GM21723 (cell line): ENCODE data around the gene NEURL2.

Source experiments
- ATAC-seq: cut with Tn5 transposase; IDR thresholded peaks from one replicate; pipeline ENCODE4 v1.9.1; 2021; ENCODE audit warnings: mild to moderate bottlenecking, moderate library complexity; ENCODE audit not compliant: unreplicated experiment

NEURL2 gene

DNA sequence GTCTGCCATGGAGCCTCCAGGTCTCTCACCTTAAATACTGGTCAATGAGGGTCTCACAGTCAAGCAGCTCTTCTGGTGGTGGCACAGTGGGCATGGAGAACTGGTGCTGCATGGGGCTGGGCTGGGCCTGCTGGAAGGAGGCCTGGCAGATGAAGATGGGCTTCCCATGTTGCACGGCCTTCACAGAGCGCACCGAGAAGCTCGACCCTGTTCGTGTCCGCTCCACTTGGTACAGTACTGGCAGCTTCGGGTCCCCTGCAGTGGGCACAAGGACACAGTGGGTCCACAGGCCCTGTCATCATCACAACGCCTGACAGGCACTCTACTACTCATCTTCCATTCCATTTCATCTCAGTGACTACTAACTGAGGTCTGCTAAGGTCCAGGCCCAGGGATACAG is 42.6 kb downstream of the NEURL2 start:
- no peak for ATAC-seq

DNA sequence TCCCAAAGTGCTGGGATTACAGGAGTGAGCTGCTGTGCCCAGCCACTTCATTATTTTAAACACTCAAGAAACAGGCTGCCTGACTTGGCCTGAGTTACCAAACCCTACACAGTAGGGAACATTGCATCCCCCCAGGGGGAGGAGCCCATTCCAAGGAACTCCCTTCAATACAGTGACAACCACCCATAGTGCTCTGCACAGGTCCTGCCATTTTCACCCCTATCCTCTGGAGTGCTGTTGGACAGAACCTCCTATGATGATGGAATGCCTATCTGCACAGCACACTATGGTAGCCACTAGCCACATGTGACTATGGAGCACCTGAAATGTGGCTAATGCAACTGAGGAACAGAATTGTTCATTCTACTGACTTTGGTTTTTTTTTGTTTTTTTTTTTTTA is 45.6 kb downstream of the NEURL2 start:
- ATAC-seq: no peak

- no peak for ATAC-seq
These were observed 47.5 kb downstream of the NEURL2 start for GRCh38 chr20:45843506-45843905.

DNA sequence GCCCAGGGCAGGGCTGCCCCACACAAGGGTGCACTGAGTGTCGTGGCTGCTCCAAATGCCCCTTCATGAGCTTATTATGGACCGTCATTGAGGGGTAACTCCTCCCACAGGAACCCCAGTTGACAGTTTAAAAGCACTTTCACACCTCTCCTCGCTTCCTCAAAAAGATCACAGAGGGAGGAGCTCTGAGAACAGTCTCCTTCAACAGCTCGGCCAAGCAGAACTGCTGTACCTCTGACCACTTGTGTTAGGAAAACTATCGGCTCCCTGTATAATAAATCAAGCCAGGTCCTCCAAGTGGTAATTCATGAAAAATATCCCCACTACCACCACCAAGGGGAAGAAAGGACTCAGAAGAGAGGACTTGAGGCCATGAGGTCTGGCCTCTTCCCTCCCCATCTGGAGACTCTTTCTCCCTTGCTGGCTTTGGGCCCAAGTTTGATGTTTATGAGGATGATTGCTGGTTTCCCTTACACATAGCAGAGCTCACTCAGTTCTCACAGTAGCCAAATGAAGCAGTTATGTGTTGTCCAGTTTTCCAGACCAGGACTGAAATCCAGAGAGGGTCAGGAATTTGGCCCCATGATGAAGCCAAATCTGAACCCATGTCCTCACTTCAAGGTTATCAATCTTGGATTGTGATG is 48.7 kb downstream of the NEURL2 start:
- no peak for ATAC-seq

GRCh38 chr20:45841407-45842129 is 49.4 kb downstream of the NEURL2 start:
- ATAC-seq: no peak

GRCh38 chr20:45840700-45841198 is 50.3 kb downstream of the NEURL2 start:
- no peak for ATAC-seq
